Stimulated activated CD4-positive, alpha-beta T cell treated with anti-CD3 and anti-CD28 coated beads, TNF-alpha, amount 100 ng/mL, for 1 hour (primary cell): Measurements from ENCODE around the gene LSP1.

Source experiments
- DNase-seq, 3 donors: peaks; one replicate each; pipeline ENCODE4 v3.0.0-alpha.2; 2020; ENCODE audit warnings: low read depth in 3 of 3, low spot score in 1 of 3

Gene LSP1

GRCh38 chr11:1888811-1889210, 35.9 kb downstream of the LSP1 start:
- DNase-seq, result no peak

DNA sequence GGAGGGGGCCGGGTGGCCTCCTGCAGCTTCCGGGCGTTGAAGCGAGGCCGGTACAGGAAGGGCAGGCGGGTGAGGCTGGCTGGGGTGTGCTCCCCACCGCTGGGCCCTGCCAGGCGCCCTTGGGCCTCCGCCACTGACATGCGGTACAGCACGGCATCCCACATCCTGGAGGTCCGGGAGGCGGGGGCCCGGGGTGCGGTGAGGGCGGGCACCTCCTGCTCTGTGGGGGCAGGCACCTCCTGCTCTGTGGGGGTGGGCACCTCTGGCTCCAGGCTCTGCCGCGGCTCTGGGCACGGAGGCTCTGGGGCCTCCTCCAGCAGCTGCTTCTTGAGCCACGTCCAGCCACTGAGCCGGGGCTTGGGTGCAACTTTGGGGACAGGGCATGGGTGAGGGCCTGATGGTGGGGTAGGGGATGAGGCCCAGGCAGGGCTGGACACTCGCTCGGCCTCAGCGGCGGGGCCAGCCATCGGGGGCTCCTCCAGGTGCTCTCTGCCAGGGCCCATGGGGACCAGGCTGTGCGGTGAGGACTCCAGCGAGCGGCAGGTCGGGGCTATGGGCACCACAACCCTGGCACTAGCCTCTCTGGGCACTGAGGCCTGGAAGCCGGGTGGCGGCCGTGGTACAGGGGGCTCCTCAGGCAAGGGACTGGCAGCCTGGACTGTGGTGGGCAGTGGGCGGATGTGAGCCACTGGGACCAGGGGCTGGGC, 36.5 kb downstream of the LSP1 start:
- DNase-seq, result peak; percentile 43 to 48 (median 46)

DNA sequence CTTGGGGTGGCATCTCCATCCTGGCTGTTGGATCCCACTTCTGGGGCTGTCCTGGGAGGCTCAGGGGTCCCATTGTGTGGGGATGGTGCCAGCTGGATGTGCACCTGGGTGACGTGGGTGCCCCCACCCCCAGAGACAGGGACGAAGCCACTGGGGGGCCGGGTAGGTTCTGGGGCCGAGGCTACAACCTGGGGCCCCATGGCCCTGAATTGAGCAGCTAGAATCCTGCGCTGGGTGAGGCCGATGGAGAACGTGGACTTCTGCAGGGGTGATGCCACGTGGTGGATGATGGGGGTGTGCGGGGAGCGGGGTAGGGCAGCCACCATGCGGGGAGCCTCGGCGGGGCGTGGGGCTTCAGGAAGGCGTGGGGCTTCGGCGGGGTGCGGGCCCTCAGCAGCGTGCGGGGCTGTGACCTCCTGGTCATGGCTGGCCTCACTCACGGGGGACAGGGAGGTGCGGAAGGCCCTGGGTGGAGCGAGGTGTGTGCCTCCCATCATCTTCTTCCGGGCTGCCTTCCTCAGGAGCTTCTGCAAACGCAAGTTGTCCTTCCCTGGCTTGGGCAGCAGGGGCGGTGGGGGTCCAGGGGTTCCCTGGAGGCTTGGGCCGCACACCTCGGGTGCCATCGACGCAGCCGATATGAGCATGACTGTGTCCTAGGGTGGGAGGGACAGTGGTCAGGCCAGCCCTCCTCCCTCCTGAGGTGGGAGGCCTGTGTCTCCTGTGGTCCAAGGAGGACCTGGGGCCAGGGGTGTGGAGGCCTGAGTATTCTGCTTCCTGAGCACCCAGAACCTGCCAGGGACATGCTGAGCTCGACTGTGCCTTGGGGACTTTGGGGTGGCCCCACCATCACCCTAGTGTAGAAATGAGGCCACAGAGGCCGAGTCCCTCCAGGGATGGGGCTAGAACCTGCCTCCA, 37.3 kb downstream of the LSP1 start:
- DNase-seq, result no peak

GRCh38 chr11:1890856-1891830, 38.3 kb downstream of the LSP1 start:
- DNase-seq, result no peak

DNA sequence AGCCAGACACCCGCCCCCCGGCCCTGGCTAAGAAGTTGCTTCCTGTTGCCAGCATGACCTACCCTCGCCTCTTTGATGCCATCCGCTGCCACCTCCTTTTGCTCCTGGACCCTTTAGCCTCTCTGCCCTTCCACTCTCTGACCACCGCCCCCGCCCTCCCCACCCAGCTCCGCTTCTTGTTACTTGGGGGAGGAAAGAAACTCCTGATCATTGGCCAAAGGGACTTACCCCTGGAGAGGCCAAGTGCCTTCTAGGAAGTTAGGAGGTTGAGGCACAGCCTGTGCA, 38.9 kb downstream of the LSP1 start, which contains the start of gene PRR33:
Gene PRR33, minus strand, starts transcription at position 65 of the 285 bp plus-strand sequence. CDS start 1,311 bp downstream, outside the sequence.
- DNase-seq, result no peak

DNA sequence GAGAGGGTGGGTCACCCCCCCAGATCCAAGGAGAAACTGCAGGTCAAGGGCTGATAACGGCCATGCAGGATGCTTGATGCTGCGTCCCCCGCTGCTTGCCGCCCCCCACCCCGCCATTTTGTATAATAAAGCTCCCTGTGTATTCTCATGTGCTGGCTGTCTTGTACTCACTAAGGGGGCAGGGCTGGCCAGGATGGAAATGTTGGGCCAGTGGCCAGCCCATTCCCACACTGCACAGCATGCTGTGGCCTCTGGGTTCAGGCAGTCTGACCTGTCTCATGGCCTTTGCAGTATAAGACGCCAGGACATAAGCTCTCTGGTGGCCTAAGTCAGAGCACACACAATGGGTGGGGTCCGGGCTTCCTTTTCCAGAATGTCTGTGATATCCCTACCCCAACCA, 39.2 kb downstream of the LSP1 start:
- DNase-seq, result no peak

DNA sequence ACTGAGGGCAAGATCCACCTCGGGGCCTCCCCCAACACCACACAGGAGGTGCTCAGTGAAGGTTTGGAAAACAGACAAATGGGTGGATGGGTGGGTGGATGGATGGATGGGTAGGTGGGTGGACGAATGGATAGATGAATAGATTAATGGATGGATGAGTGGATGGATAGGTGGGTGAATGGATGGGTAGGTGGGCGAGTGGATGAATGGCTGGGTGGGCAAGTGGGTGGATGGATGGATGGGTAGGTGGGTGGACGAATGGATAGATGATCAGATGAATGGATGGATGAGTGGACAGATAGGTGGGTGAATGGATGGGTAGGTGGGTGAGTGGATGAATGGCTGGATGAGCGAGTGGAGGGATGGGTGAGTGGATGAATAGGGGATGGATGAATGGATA, 39.7 kb downstream of the LSP1 start:
- DNase-seq, result no peak

- DNase-seq, result no peak
Measured at GRCh38 chr11:1893581-1894359, 40.9 kb downstream of the LSP1 start.

DNA sequence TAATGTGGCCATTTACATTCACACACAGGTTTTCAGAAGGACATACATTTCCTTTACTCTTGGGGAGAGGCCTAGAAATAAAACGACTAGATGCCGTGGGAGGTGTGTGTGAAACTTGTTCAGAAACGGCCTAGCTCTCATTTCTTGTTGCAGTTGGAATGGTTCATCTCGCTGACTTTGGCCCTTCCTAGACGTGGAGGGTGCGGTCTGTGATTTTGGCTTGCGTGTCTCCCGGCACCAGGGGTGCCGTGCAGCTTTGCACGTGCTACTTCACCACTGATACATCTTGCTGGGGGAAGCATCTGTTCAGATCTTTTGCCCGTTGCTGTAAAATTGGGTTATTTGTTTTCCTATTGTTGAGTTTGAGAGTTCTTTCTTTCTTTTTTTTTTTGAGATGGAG, 41.9 kb downstream of the LSP1 start:
- no peak for DNase-seq

DNA sequence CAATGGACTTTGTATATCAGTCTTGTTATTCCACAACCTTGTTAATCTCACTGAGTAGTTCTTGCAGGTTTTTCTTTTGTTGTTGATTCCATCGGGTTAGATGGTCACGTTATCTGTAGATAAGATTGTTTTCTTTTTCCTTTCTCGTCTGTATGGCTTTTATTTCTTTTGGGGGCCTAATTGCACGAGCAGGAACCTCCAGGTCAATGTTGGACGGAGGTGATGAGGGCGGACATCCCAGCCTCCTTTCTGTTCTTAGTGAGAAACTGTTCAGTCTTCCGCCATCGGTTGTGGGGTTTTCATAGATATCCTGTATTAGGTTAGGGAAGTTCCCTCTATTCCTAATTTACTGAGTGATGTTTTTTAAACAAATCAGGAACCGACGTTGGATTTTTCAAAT, 43.6 kb downstream of the LSP1 start:
- DNase-seq, result no peak

- no peak for DNase-seq
Measured at GRCh38 chr11:1896923-1897322, 44.0 kb downstream of the LSP1 start.

DNA sequence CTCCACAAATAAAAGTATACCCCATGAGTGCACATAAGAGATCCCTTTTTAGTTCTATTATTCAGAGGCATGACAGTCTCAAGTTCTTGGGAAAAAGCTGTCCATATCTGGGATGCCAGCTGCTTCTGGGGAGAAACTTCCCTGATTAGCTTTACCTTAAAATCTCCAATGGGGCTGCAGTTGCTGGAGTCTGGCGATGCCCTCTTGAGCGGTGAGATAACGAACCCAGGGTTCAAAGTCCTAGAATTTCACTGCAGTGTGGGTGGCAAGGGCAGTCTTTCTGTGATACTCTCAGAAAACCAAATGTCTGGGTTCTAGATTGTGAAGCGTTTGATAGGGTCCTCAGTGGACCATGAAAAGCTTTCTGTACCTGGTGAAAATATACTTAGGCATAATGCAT, 46.2 kb downstream of the LSP1 start:
- no peak for DNase-seq

DNA sequence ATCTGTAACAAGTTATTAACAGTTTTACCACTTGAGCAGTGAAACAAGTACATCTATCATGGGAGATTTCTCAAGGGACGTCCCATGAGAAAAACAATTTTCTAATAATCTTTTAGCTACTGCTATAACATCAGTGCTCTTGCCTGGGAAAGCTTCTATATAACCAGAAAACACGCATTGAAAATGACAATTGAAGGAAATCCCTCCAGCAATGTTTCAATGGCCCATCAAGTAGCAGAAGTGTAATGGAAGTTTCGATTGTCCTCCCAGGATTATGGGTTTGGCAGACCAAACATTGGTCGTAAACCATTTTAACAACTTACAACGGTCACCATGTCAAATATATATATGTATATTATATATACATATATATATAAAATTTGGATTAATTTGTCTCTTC, 46.8 kb downstream of the LSP1 start:
- DNase-seq, result no peak

GRCh38 chr11:1906181-1906580, 53.3 kb downstream of the LSP1 start:
- DNase-seq, result no peak

GRCh38 chr11:1906611-1907423, 53.9 kb downstream of the LSP1 start:
- no peak for DNase-seq

DNA sequence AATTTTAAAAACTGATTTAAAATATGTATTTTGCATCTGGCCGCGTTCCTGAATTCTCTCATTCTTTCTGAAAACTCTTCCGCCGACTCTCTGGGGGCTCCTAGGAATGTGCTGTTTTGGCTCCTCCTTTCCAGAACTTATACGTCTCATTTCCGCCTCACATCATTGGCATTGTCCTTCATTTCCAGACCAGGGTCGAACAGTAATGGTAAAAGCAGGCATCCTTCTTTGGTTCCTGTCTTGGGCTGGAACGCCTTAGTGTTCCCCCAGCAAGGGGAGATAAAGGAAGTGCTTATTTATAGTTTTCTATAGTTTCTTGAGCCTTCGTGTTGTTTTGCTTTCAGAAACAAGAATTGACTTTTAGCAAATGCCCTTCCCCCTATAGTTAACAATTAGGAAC, 55.7 kb downstream of the LSP1 start:
- no peak for DNase-seq

GRCh38 chr11:1909524-1909923, 56.6 kb downstream of the LSP1 start:
- DNase-seq, result no peak

DNA sequence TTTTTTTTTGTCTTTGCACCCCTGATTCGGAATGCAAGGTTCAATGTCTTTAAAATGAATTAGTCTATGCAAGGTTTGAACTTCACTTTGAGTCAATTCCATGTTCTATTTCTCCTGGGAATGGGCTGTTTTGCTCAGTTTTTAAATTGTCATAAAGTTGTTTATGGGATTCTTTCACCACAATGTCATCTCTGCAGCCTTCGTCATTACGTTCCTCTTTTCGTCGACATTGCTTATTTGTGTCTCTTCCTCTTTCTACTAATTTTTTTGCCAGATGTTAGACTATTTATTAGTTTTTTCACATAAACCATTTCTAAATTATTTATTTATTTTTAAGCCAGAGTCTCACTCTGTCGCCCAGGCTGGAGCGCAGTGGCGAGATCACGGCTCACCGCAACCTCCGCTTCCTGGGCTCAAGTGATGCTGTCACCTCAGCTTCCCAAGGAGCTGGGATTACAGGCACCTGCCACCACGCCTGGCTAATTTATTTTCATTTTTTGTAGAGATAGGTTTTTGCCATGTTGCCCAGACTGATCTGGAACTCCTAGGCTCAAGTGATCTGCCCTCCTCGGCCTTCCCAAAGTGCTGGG, 59.5 kb downstream of the LSP1 start:
- DNase-seq, result no peak

DNA sequence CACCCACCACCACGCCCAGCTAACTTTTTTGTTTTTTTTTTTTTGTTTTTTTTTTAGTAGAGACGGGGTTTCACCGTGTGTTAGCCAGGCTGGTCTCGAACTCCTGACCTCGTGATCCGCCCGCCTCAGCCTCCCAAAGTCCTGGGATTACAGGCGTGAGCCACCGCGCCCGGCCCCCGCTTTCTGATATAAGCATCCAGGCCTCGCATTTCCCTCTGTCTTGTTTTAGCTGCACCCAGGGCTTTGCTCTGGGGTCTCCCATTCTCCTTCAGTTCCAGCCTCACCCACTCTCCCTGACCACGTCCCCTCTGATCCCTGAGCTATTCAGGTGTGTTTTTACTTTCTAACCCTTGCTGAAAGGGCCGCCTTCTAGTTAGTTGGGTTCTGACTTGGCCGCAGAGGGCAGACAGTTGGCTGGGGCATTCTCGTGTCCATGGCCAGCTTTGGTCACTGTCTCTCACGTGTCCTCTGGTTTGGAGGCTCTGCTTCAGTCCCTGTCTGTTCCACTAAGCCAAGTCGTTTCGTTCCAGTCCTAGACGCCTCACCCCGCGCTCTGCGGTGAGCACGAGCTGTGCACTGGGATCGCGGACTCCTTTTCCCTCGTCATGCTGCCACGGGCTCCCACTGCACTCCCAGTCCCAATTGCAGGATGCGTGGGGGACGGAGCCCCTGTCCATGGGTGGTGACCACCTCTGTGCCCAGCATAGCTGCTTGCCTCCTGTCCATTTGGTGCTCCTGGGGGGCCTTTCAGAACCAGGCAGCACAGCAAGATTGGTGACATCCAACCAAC, 60.6 kb downstream of the LSP1 start:
- no peak for DNase-seq
